OCI-LY3 (cell line): ENCODE measurements around the gene SNTG2.

ENCODE experiments used
- H2AFZ ChIP-seq: fragments of 200-600, 300-600 bp; shearing (Covaris generic); 2 replicates; pipeline ENCODE4 v1.6.0; 2014; ENCODE audit warnings: antibody characterized with exemption, low read depth, low read length
- H3K27ac ChIP-seq: fragments of 200-600, 300-600 bp; sonication (generic); 2 replicates; pipeline ENCODE4 v1.5.1; 2014; ENCODE audit warnings: mild to moderate bottlenecking, low read length, moderate library complexity, mixed read lengths
- H3K27me3 ChIP-seq: fragments of 200-600, 300-600 bp; sonication (generic); 2 replicates; pipeline ENCODE4 v1.6.1; 2014; ENCODE audit warnings: low read depth, low read length, mixed read lengths
- H3K36me3 ChIP-seq: fragments of 200-600, 300-600 bp; sonication (generic); replicated peaks from 2 replicates; pipeline ENCODE3; 2014; ENCODE audit warnings: low read depth, low read length, mixed read lengths
- H3K4me1 ChIP-seq: fragments of 300-600, 200-600 bp; sonication (generic); 2 replicates; pipeline ENCODE4 v1.6.1; 2014; ENCODE audit warnings: low read length, mixed read lengths
- H3K4me2 ChIP-seq: fragments of 200-600, 300-600 bp; sonication (generic); 2 replicates; pipeline ENCODE4 v1.6.1; 2014; ENCODE audit warnings: low read length, mixed read lengths
- H3K4me3 ChIP-seq: fragments of 300-600, 200-600 bp; sonication (generic); 2 replicates; pipeline ENCODE4 v1.5.1; 2014; ENCODE audit warnings: antibody characterized with exemption, mild to moderate bottlenecking, low read length, moderate library complexity
- H3K79me2 ChIP-seq: fragments of 300-600, 200-600 bp; shearing (Covaris generic); 2 replicates; pipeline ENCODE4 v1.6.1; 2014; ENCODE audit warnings: mild to moderate bottlenecking, low read length, mixed read lengths
- H3K9ac ChIP-seq: fragments of 300-600, 200-600 bp; shearing (Covaris generic); 2 replicates; pipeline ENCODE4 v1.6.0; 2014; ENCODE audit warnings: mild to moderate bottlenecking, low read length, moderate library complexity
- H3K9me3 ChIP-seq: fragments of 200-600, 300-600 bp; shearing (Covaris generic); 2 replicates; pipeline ENCODE4 v1.6.1; 2014; ENCODE audit warnings: low read length, mixed read lengths; ENCODE audit not compliant: insufficient read depth
- H4K20me1 ChIP-seq: fragments of 200-600, 300-600 bp; sonication (generic); 2 replicates; pipeline ENCODE4 v1.6.1; 2016; ENCODE audit warnings: low read length, mixed read lengths; ENCODE audit not compliant: insufficient read depth
- CTCF ChIP-seq: fragments of 200-600, 300-600 bp; sonication (generic); IDR thresholded peaks from 2 replicates; pipeline ENCODE4 v1.5.1; 2014; ENCODE audit warnings: antibody characterized with exemption, low read length, low read depth
- EZH2phosphoT487 ChIP-seq: fragments of 200-600 bp; shearing (Covaris generic); IDR thresholded peaks from 2 replicates; pipeline ENCODE4 v1.6.1; 2018; ENCODE audit warnings: antibody characterized with exemption, mixed run types, low read depth

Gene SNTG2

DNA sequence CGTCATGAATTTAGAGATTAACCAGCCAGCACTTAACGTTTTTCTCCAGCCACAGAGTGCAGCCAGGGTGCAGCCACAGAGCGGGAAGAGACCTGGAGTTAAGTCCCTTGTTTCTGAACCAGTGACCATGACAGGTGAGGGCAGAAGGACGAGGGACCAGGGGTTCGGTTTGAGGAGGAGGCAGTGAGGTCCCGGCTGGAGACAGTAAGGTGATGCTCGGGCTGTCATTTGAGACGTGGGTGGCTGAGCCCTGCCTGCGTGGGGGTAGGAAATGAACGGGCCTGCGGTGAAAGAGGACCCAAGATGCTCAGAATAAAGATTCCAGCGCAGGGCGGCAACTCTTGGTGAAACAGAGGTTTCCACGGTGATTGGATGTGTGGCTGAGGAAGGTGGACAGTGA, 205.9 kb downstream of the SNTG2 start:
- no peaks in the 10 kb centered on the region for H3K36me3 ChIP-seq
- no peak overlapping the region for H3K4me3 ChIP-seq
- H3K9me3 ChIP-seq = no peaks in the 10 kb centered on the region
- no peaks in the 10 kb centered on the region for H3K4me1 ChIP-seq
- H3K27ac ChIP-seq = no peak overlapping the region
- H4K20me1 ChIP-seq = no peaks in the 10 kb centered on the region
- no peak for TF ChIP-seq CTCF
- TF ChIP-seq EZH2phosphoT487 = no peak
- no peaks in the 10 kb centered on the region for H3K79me2 ChIP-seq
- no peak overlapping the region for H3K4me2 ChIP-seq
- H2AFZ ChIP-seq = no peak overlapping the region
- H3K9ac ChIP-seq = no peak overlapping the region
- no peaks in the 10 kb centered on the region for H3K27me3 ChIP-seq

DNA sequence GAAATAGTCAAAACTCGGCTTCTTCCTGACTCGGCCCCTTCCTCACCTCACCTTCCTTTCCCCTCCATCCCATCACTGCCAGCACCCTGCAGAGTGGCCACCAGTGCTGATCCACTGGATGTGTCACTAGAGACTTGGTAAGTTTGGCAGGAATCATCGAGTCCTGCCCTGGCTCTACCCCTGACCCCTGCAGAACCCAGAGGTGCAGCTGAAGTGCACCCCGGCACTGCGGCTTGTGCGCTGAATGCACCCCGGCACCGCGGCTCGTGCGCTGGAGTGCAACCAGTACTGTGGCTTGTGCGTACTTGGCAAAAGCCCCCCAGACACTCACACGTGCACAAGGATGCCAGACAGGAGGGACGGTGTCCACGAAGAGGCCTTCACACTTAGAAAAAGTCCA, 206.5 kb downstream of the SNTG2 start:
- Histone ChIP-seq H3K4me1 (no peaks in the 10 kb centered on the region), H3K4me2 (no peak overlapping the region)

GRCh38 chr2:1159013-1159412, 208.4 kb downstream of the SNTG2 start:
- no peak overlapping the region for H3K27ac ChIP-seq
- no peaks in the 10 kb centered on the region for H3K9me3 ChIP-seq
- H3K27me3 ChIP-seq = no peaks in the 10 kb centered on the region
- TF ChIP-seq EZH2phosphoT487 = no peak
- TF ChIP-seq CTCF = no peak
- H3K4me1 ChIP-seq = no peaks in the 10 kb centered on the region
- no peak overlapping the region for H2AFZ ChIP-seq
- H3K79me2 ChIP-seq = no peaks in the 10 kb centered on the region
- no peaks in the 10 kb centered on the region for H3K36me3 ChIP-seq
- H3K4me3 ChIP-seq = no peak overlapping the region
- no peak overlapping the region for H3K4me2 ChIP-seq
- H3K9ac ChIP-seq = no peak overlapping the region
- no peaks in the 10 kb centered on the region for H4K20me1 ChIP-seq

More for the DNA sequence above, 206.5 kb downstream of the SNTG2 start:
- H3K9ac ChIP-seq = no peak overlapping the region
- no peaks in the 10 kb centered on the region for H3K27me3 ChIP-seq
- H4K20me1 ChIP-seq = no peaks in the 10 kb centered on the region
- H3K27ac ChIP-seq = no peak overlapping the region
- no peaks in the 10 kb centered on the region for H3K36me3 ChIP-seq
- H2AFZ ChIP-seq = no peak overlapping the region
- no peaks in the 10 kb centered on the region for H3K9me3 ChIP-seq
- H3K4me3 ChIP-seq = no peak overlapping the region
- no peak for TF ChIP-seq EZH2phosphoT487
- no peak for TF ChIP-seq CTCF
- no peaks in the 10 kb centered on the region for H3K79me2 ChIP-seq

GRCh38 chr2:1162246-1162645, 211.6 kb downstream of the SNTG2 start:
- H3K4me2 ChIP-seq = no peak overlapping the region
- H3K27ac ChIP-seq = no peak overlapping the region
- TF ChIP-seq EZH2phosphoT487 = no peak
- no peak for TF ChIP-seq CTCF

More at GRCh38 chr2:1162246-1162645, 211.6 kb downstream of the SNTG2 start:
- H3K27me3 ChIP-seq = no peaks in the 10 kb centered on the region
- no peaks in the 10 kb centered on the region for H3K4me1 ChIP-seq
- H2AFZ ChIP-seq = no peak overlapping the region
- no peak overlapping the region for H3K4me3 ChIP-seq
- peaks cover 9% of the 10 kb centered on the region; the same call in 1 of the 2 replicates for H3K9me3 ChIP-seq
- no peaks in the 10 kb centered on the region for H4K20me1 ChIP-seq
- no peak overlapping the region for H3K9ac ChIP-seq
- H3K79me2 ChIP-seq = no peaks in the 10 kb centered on the region
- H3K36me3 ChIP-seq = no peaks in the 10 kb centered on the region
